HK-2 (cell line): Measurements from ENCODE around the gene GSTP1.
"Not testable (repeated sequence)": the region's sequence is repeated elsewhere in the genome, so short reads cannot be mapped to it uniquely, and the experiment has no call there.

ENCODE experiments used
- DNase-seq: peaks from one replicate; pipeline ENCODE4 v3.0.0-alpha.2; 2018; ENCODE audit not compliant: unreplicated experiment

The GSTP1 gene

GRCh38 chr11:67563705-67564114, 19.9 kb upstream of the GSTP1 start:
- DNase-seq = peak; percentile 83

- DNase-seq = no peak
Observed at GRCh38 chr11:67564230-67564629, 19.4 kb upstream of the GSTP1 start.

GRCh38 chr11:67571443-67571842, 12.2 kb upstream of the GSTP1 start:
- no peak for DNase-seq

GRCh38 chr11:67572305-67572704, 11.3 kb upstream of the GSTP1 start:
- no peak for DNase-seq

- no peak for DNase-seq
Observed at GRCh38 chr11:67572747-67573419, 10.7 kb upstream of the GSTP1 start.

GRCh38 chr11:67574938-67575337, 8.7 kb upstream of the GSTP1 start:
- DNase-seq = no peak

GRCh38 chr11:67576735-67577475, 6.7 kb upstream of the GSTP1 start:
- DNase-seq = no peak

GRCh38 chr11:67577951-67578350, 5.7 kb upstream of the GSTP1 start:
- no peak for DNase-seq

GRCh38 chr11:67581469-67581868, 2.1 kb upstream of the GSTP1 start:
- DNase-seq = no peak

- no peak for DNase-seq
Observed at GRCh38 chr11:67582011-67582410, 1.6 kb upstream of the GSTP1 start.

GRCh38 chr11:67584205-67584880, 731 bp downstream of the GSTP1 start:
- no peak for DNase-seq

GRCh38 chr11:67584881-67585873, 1.6 kb downstream of the GSTP1 start:
- no peak for DNase-seq

GRCh38 chr11:67585911-67586310, 2.3 kb downstream of the GSTP1 start:
- DNase-seq = no peak

GRCh38 chr11:67586568-67587250, 3.1 kb downstream of the GSTP1 start:
- DNase-seq = no peak

- no peak for DNase-seq
Observed at GRCh38 chr11:67588136-67588503, 4.5 kb downstream of the GSTP1 start.

- not testable (repeated sequence) for DNase-seq
Observed at GRCh38 chr11:67588899-67589415, 5.3 kb downstream of the GSTP1 start.

- no peak for DNase-seq
Observed at GRCh38 chr11:67592880-67593564, 9.4 kb downstream of the GSTP1 start.

GRCh38 chr11:67593565-67593905, 9.9 kb downstream of the GSTP1 start:
- no peak for DNase-seq

- no peak for DNase-seq
Observed at GRCh38 chr11:67594480-67594879, 10.9 kb downstream of the GSTP1 start.

GRCh38 chr11:67596753-67597300, 13.2 kb downstream of the GSTP1 start:
- no peak for DNase-seq
